Esophagus muscularis mucosa (tissue), 3 donors: Measurements from ENCODE around the gene FAM210B.

ENCODE experiments used
- POLR2A ChIP-seq: fragments of 450-650 bp; IDR thresholded peaks from one replicate; pipeline ENCODE4 v1.6.1; 2017; ENCODE audit warnings: antibody characterized with exemption, moderate library complexity, mild to moderate bottlenecking, low read depth
- POLR2AphosphoS5 ChIP-seq, 2 donors: sonication (generic); formaldehyde crosslinking; IDR thresholded peaks; one replicate each; pipeline ENCODE4 v1.6.1; 2017; ENCODE audit warnings: antibody characterized with exemption in 2 of 2
- TF ChIP-seq, protein P1 (sequence below), 3 experiments: fragments of 200-600 bp in 2 of 3; fragments of 450-650 bp in 1 of 3; sonication (generic) in 2 of 3; IDR thresholded peaks; one replicate each; pipeline ENCODE4 v1.5.1; 2017 to 2019; ENCODE audit warnings: antibody characterized with exemption in 3 of 3, mild to moderate bottlenecking in 2 of 3, moderate library complexity in 1 of 3

DNA sequence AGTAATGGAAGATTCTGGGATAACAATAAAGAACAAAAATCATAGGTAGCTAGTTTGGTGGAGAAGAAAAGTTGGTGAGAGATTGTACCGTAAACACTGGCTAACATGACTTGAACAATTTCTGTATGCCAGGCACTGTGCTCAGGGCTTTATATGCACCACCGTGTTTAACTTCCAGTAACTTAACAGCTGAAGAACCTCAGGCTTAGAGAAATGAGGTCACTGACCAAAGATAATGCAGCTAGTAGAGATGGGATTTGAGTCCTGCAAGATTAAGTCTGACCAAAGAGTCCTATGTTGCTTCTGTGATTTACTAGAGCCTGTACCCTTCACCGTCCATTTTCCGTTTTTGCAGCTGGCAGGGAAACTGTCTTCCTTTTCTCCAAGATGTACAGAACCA is 36.4 kb downstream of the FAM210B start:
- TF ChIP-seq, protein P1, sequence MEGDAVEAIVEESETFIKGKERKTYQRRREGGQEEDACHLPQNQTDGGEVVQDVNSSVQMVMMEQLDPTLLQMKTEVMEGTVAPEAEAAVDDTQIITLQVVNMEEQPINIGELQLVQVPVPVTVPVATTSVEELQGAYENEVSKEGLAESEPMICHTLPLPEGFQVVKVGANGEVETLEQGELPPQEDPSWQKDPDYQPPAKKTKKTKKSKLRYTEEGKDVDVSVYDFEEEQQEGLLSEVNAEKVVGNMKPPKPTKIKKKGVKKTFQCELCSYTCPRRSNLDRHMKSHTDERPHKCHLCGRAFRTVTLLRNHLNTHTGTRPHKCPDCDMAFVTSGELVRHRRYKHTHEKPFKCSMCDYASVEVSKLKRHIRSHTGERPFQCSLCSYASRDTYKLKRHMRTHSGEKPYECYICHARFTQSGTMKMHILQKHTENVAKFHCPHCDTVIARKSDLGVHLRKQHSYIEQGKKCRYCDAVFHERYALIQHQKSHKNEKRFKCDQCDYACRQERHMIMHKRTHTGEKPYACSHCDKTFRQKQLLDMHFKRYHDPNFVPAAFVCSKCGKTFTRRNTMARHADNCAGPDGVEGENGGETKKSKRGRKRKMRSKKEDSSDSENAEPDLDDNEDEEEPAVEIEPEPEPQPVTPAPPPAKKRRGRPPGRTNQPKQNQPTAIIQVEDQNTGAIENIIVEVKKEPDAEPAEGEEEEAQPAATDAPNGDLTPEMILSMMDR (IDR thresholded peaks at IDR 0.05) = no peak
- TF ChIP-seq POLR2A (no peak), POLR2AphosphoS5 (IDR thresholded peaks at IDR 0.05) (no peak)
